GM12892 (cell line): ENCODE results near the gene POP4.

Source experiments
- POLR2A ChIP-seq: IDR thresholded peaks from 2 replicates; pipeline ENCODE4 v1.6.1; 2011; ENCODE audit warnings: low read depth, low read length, control low read depth
- POLR2AphosphoS5 ChIP-seq: IDR thresholded peaks from 2 replicates; pipeline ENCODE4 v1.6.1; 2011; ENCODE audit warnings: low read depth, low read length, control low read depth

DNA sequence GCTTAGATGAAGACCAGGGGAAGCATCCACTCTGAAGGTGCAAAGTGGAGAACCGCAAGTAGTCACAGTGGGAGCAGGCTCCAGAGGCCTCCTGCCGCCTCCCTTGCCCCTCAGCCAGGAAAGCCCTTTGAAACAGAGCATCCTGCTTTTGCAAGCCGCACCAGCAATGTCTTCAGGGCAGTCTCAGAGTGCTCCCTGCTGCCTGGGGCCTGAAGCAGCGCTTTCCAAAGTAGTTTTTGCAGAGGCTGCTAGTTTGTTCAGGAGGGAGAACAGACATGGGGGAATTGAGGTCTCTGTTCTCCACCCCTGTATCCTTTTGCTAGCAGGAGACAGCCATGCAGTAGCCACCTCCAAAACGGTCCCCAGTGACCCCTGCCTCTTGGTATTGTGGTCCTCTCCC is 15.8 kb upstream of the POP4 start:
- TF ChIP-seq POLR2AphosphoS5 (no peak), POLR2A (no peak)
